Gastrocnemius medialis (tissue), 4 donors: Measurements from ENCODE around the gene ADGRE3. TPM values are rescaled to one million over a fixed set of nuclear protein-coding genes. Genes with fewer than 3 reads are reported as not detected.
"Not testable (repeated sequence)": the region's sequence is repeated elsewhere in the genome, so short reads cannot be mapped to it uniquely, and the experiment has no call there.

Experiments used
- ATAC-seq, 2 donors: fragments of 150-250 bp; one replicate each; pipeline ENCODE4 v1.9.1; 2016
- DNase-seq, 2 donors: peaks; one replicate each; pipeline ENCODE4 v3.0.0-alpha.2; 2019
- H3K27ac ChIP-seq, 4 donors: fragments of 200-600 bp; sonication (generic); 1 replicate in 1 of 4; 2 replicates in 3 of 4; pipeline ENCODE4 v1.5.1; 2016 to 2018; ENCODE audit warnings: mild to moderate bottlenecking in 2 of 4, moderate library complexity in 1 of 4
- H3K27me3 ChIP-seq, 3 donors: fragments of 200-600 bp; sonication (generic) in 2 of 3; 1 replicate in 1 of 3; 2 replicates in 2 of 3; pipeline versions ENCODE4 v1.5.1 to v1.6.0; 2016 to 2019; ENCODE audit warnings: mild to moderate bottlenecking in 1 of 3, moderate library complexity in 1 of 3
- H3K36me3 ChIP-seq, 2 donors: fragments of 200-600 bp; sonication (generic) in 1 of 2; one replicate each; pipeline ENCODE4 v1.5.1; 2017 to 2018
- H3K4me1 ChIP-seq, 2 donors: fragments of 200-600 bp; sonication (generic) in 1 of 2; one replicate each; pipeline ENCODE4 v1.5.1; 2016 to 2017; ENCODE audit warnings: mild to moderate bottlenecking in 2 of 2
- H3K4me3 ChIP-seq, 4 donors: fragments of 200-600 bp; sonication (generic) in 3 of 4; 1 replicate in 1 of 4; 2 replicates in 3 of 4; pipeline ENCODE4 v1.5.1; 2016 to 2019; ENCODE audit warnings: mild to moderate bottlenecking in 2 of 4
- H3K9me3 ChIP-seq, 3 donors: fragments of 200-600 bp; sonication (generic) in 2 of 3; 1 replicate in 1 of 3; 2 replicates in 2 of 3; pipeline ENCODE4 v1.5.1; 2016 to 2019
- POLR2A ChIP-seq, 2 donors: fragments of 450-650 bp; IDR thresholded peaks; one replicate each; pipeline ENCODE4 v1.6.1; 2017; ENCODE audit warnings: antibody characterized with exemption in 2 of 2, mild to moderate bottlenecking in 2 of 2, moderate library complexity in 2 of 2
- in situ Hi-C, 4 donors: fragments of 200-750 bp; cut with MboI; loops; one replicate each; pipeline versions ENCODE4 v1.15.0 to v1.8.0; 2017; ENCODE audit warnings: low sequenced_read_pairs in 4 of 4
- intact Hi-C: fragments of 100-400 bp; cut with DNase I; formaldehyde crosslinking; loops from one replicate; pipeline ENCODE4 v1.15.1; 2023; ENCODE audit warnings: low total_unique reads
- total RNA-seq, 4 donors: library from RNA; depleted of rRNA; stranded (reverse); fragments of >200 nt; gene quantifications; one replicate each; pipeline versions ENCODE4 v1.1.0 to v1.2.3, GENCODE V29; 2016
- TF ChIP-seq, protein P1 (sequence below), 5 experiments: fragments of 450-650 bp in 3 of 5; fragments of 200-600 bp in 2 of 5; sonication (generic) in 2 of 5; IDR thresholded peaks in 4 of 5; conservative IDR thresholded peaks in 1 of 5; 1 replicate in 4 of 5; 2 replicates in 1 of 5; pipeline ENCODE4 v1.5.1; 2016 to 2019; ENCODE audit warnings: antibody characterized with exemption in 5 of 5, mild to moderate bottlenecking in 3 of 5, moderate library complexity in 3 of 5

ADGRE3 gene
- total RNA-seq, 4 donors from 2014 or later, result not detected

DNA sequence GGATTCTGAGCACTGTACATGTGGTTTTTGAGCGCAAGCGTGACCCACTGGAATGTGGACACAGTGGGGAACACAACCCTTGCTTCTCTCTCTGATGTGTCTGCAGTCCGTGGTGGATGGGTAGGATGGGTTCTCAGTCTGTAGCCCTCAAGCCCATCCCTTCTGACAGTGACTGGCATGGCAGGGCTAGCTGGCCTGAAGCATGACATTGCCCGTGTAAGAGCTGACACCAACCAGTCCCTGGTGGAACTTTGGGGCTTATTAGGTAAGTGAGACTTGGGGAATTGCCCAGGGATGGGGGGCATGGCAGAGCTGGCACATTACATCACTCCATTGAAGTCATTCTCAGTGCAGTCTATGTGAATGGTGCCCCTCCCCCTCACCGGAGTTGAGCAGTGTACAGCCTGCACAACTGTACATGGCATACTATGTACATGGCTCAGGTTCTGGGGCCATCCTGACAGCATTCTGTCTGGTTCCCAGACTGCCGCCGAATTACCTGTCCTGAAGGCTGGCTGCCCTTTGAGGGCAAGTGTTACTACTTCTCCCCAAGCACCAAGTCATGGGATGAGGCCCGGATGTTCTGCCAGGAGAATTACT, 75.0 kb downstream of the ADGRE3 start:
- Histone ChIP-seq H3K4me1 (no peaks in the 10 kb centered on the region), H3K27me3 (no peaks in the 10 kb centered on the region), H3K4me3 (no peak overlapping the region), H3K9me3 (no peaks in the 10 kb centered on the region), H3K27ac (no peak overlapping the region), H3K36me3 (no peaks in the 10 kb centered on the region)
- no peak for ATAC-seq
- no peak for DNase-seq
- intact Hi-C loops (no loop called here), in situ Hi-C loops (no loop called here)
- no peak for TF ChIP-seq POLR2A (IDR thresholded peaks at IDR 0.05)
- TF ChIP-seq, protein P1, sequence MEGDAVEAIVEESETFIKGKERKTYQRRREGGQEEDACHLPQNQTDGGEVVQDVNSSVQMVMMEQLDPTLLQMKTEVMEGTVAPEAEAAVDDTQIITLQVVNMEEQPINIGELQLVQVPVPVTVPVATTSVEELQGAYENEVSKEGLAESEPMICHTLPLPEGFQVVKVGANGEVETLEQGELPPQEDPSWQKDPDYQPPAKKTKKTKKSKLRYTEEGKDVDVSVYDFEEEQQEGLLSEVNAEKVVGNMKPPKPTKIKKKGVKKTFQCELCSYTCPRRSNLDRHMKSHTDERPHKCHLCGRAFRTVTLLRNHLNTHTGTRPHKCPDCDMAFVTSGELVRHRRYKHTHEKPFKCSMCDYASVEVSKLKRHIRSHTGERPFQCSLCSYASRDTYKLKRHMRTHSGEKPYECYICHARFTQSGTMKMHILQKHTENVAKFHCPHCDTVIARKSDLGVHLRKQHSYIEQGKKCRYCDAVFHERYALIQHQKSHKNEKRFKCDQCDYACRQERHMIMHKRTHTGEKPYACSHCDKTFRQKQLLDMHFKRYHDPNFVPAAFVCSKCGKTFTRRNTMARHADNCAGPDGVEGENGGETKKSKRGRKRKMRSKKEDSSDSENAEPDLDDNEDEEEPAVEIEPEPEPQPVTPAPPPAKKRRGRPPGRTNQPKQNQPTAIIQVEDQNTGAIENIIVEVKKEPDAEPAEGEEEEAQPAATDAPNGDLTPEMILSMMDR (IDR thresholded peaks at IDR 0.05 in 4 of 5, conservative IDR thresholded peaks at IDR 0.05 in 1 of 5), result no peak

DNA sequence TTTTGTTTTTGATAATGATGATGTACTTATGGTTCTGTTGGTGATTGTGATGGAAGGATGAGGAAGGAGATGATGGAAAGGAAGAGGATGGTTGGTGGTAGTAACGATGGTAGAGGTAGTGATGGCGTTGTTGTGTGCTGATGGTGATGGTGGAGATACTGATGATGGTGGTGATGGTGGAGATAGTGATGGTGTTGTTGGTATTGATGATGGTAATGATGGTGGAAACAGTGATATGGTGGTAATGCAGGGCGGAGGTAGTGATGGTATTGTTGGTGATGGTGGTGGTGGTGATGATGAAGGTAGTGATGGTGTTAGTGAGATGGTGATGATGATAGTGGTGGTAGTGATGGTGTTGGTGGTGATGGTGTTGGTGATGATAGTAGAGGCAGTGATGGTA, 79.1 kb downstream of the ADGRE3 start:
- DNase-seq (no peak), ATAC-seq (no peak)
- H3K9me3 ChIP-seq, result no peaks in the 10 kb centered on the region
- H3K4me3 ChIP-seq, result no peak overlapping the region
- H3K4me1 ChIP-seq, result no peaks in the 10 kb centered on the region
- H3K27me3 ChIP-seq, result peaks cover 0 to 3% (median 0%) of the 10 kb centered on the region in 3 donors
- in situ Hi-C loops, result no loop called here
- H3K27ac ChIP-seq, result no peak overlapping the region
- intact Hi-C loops, result no loop called here
- TF ChIP-seq POLR2A (IDR thresholded peaks at IDR 0.05), result no peak
- TF ChIP-seq, protein P1 (IDR thresholded peaks at IDR 0.05 in 4 of 5, conservative IDR thresholded peaks at IDR 0.05 in 1 of 5), result no peak
- H3K36me3 ChIP-seq, result no peaks in the 10 kb centered on the region

DNA sequence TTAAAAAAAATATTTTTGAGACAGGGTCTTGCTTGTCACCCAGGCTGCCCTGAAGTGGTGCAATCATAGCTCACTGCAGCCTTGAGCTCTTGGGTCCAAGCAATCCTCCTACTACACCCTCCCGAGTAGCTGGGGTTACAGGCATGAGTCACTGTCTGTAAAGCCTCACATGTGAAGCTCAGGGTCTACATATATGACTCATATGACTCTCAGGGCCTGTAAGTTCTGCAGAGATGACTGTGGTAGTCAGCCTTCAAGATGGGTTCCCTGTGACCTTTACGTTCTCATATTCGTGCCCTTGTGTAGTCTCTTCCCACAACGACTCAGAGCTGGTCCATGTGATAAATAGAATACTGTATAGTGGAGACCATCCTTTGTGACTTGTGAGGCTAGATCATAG, 85.2 kb downstream of the ADGRE3 start:
- not testable (repeated sequence) for H3K4me1 ChIP-seq

DNA sequence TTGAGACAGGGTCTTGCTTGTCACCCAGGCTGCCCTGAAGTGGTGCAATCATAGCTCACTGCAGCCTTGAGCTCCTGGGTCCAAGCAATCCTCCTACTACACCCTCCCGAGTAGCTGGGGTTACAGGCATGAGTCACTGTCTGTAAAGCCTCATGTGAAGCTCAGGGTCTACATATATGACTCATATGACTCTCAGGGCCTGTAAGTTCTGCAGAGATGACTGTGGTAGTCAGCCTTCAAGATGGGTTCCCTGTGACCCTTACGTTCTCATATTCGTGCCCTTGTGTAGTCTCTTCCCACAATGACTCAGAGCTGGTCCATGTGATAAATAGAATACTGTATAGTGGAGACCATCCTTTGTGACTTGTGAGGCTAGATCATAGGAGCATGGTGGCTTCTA, 89.5 kb downstream of the ADGRE3 start:
- H3K36me3 ChIP-seq, ATAC-seq, in situ Hi-C loops, H3K27ac ChIP-seq, H3K27me3 ChIP-seq, H3K9me3 ChIP-seq, intact Hi-C loops, H3K4me3 ChIP-seq, DNase-seq, H3K4me1 ChIP-seq: not testable (repeated sequence)

More for the DNA sequence above, 85.2 kb downstream of the ADGRE3 start:
- H3K9me3 ChIP-seq, H3K4me3 ChIP-seq, in situ Hi-C loops, H3K27ac ChIP-seq, H3K27me3 ChIP-seq, DNase-seq, ATAC-seq, intact Hi-C loops, H3K36me3 ChIP-seq: not testable (repeated sequence)

DNA sequence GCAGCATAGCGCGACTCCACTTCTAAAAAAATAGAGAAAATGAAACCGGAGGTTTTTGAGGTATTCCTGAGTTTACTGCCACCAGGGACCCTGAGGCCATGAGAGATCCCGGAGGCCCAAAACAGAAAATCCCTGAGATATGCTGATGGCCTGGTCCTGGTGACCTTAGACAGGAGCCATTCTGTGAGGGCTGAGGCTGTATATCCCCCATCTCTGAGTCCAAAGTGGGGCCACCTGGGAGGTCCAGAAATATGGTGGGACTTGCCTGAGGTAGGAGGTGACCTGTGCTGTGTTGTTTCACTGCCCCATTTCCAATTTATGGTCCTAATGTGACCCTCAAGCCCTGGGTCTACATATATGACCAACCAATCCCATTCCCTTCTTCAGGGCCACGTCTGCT, 90.3 kb downstream of the ADGRE3 start:
- H3K4me3 ChIP-seq, H3K4me1 ChIP-seq, H3K9me3 ChIP-seq, H3K27me3 ChIP-seq, H3K27ac ChIP-seq, H3K36me3 ChIP-seq, DNase-seq, intact Hi-C loops, ATAC-seq, in situ Hi-C loops: not testable (repeated sequence)

DNA sequence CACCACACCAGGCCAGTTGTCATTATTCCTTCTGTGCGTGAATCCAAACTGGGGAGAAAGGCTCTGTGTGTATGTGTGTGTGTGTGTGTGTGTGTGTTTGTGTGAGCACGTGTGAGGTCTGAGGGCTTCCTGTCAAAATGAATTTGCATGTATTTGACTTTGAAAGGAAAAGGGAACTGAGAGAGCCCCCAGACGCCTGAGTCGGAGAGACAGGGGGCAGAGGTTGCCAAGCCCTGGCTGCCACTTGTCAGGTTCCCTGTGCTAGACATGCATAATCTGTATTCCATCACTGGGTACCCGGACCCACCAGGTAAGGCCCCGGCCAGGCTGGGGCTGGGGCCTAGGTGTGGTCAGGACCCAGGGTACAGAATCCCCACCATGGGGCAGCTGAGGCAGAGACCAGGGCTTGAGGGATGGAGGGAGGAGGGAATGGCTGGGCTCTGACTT, 91.7 kb downstream of the ADGRE3 start, which contains the start of gene CLEC17A:
Gene CLEC17A, plus strand, starts transcription at position 191 of the 447 bp plus-strand sequence. Its CDS starts 77 bp downstream, at position 268.
- TF ChIP-seq, protein P1 (IDR thresholded peaks at IDR 0.05 in 4 of 5, conservative IDR thresholded peaks at IDR 0.05 in 1 of 5), result no peak
- no peak for TF ChIP-seq POLR2A (IDR thresholded peaks at IDR 0.05)
- H3K36me3 ChIP-seq, result no peaks in the 10 kb centered on the region
- H3K27ac ChIP-seq, result no peak within 1 kb of the TSS
- intact Hi-C loops, result no loop called here
- no peaks in the 10 kb centered on the region for H3K27me3 ChIP-seq
- H3K4me3 ChIP-seq, result no peak within 1 kb of the TSS
- no peak for DNase-seq
- ATAC-seq, result no peak
- in situ Hi-C loops, result no loop called here
- no peaks in the 10 kb centered on the region for H3K9me3 ChIP-seq
- H3K4me1 ChIP-seq, result no peaks in the 10 kb centered on the region
